IPS-NIHi11 (cell line): ENCODE results near the gene MIX23.
"Not testable (repeated sequence)": the region's sequence is repeated elsewhere in the genome, so short reads cannot be mapped to it uniquely, and the experiment has no call there.

Source experiments
- DNase-seq: peaks from one replicate; pipeline ENCODE4 v3.0.0; 2012; ENCODE audit warnings: mixed read lengths, low spot score

MIX23 gene

DNA sequence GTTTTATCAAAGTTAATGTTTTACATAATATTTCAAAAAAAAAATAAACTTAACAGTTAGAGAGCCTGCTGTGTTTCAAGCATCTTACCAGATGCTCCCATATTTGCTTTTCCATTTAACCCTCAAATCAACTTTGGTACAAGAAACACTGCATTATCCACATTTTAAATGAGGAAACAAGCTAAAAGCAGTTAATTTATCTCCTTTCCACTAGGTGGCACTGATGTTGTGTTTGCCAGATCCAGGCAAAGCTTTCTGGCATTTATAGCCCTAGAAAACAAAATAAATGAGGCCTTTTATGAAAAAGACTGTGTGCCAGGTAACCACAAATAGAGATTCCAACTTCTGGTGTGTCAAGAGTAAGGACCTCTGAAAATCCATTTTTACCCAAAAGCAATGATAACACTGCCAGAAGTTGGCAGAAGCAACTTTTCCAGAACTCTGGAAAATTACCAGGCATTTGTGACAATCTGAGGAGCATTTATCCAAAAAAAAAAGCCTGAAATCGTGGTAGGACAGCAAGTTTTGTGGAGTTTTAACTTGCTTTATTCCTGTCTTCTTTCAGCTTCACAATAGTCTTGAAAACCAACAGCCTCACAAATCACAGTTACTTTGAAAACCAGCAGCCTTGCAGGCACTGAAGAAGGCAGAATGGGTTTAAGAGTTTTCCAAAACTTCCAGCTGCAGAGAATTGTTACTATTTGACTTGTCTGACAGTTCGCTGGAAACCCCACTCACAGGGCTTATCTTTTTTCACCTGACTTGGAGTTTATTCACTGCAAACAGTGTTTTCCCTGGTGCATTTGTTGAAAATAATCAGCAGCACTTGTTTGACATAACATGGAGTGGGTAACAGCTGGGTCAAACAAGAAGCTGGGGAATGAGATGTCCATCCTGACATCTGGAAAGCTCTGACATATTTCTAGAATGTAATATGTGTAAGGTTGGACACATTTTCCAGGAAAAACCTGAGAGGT lies 10.1 kb upstream of the MIX23 start:
- DNase-seq, result peak; percentile 51

DNA sequence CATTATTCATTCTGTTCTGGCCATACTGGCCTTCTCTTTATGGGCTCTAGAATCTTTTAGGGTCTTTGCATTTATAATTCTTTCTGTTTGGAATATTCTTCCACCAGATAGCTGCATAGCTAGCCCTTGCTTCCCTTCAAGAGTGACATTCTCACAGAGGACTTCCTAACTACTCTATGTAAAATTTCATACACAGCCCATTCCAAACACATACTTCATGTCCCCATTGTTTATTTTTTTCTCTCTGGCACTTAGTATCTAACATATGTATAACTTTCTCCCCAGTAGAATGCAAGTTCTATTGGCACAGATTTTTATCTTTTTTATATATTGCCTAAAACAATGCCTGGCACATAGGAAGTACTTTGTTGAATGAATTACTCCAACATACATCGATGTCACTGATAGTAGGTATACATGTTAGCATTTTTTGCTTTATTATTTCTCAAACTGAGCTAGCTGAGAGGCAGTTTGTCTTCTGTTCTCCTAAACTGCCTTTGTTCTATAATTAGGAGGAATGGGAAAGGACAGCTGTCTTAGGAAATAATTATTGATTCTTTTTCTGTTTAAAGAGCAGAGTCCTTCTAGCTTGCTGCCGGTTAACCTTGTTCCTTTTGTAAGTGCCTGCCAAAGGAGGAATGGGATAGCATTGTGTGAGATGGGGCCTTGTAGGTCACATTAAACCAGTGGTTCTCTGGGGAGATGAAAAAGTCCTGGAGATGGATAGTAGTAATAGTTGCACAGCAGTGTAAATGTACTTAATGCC lies 8.8 kb upstream of the MIX23 start:
- DNase-seq, result no peak

GRCh38 chr3:122390665-122391064 lies 7.6 kb upstream of the MIX23 start:
- no peak for DNase-seq

DNA sequence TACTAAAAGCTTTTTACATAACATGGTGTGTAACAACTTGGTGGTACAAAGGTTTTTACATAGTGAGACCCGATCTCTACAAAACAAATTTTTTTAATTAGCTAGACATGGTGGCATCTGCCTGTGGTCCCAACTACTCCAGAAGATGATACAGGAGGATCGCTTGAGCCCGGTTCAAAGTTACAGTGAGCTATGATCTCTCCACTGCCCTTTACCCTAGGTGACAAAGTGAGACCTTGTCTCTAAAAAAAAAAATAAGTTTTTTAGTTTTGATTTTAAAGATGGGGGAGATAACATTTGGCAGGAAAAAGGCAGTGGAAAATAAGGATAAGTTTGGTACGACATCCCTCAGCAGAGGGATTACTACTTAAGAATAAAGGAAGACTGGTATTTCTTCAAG lies 6.9 kb upstream of the MIX23 start:
- DNase-seq, result no peak

GRCh38 chr3:122389197-122389596 lies 6.2 kb upstream of the MIX23 start:
- no peak for DNase-seq

DNA sequence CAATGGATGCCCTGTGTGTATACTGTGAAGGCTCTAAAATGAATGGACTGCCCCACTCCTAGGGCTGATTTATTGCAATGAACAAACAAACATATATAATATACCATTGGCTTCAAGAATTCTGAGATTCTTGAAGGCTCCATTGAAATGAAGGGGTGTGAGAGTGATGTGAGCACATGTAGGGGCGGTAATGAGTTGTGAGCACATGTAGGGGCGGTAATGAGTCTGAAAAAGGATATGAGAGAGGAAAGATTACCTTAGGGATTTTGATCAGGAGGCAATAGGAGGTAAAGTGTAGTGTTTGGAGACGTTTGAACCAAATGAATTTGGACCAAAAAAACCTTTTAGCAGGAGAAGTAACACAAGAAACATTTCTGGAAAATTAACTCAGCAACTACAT lies 4.7 kb upstream of the MIX23 start:
- DNase-seq, result no peak

DNA sequence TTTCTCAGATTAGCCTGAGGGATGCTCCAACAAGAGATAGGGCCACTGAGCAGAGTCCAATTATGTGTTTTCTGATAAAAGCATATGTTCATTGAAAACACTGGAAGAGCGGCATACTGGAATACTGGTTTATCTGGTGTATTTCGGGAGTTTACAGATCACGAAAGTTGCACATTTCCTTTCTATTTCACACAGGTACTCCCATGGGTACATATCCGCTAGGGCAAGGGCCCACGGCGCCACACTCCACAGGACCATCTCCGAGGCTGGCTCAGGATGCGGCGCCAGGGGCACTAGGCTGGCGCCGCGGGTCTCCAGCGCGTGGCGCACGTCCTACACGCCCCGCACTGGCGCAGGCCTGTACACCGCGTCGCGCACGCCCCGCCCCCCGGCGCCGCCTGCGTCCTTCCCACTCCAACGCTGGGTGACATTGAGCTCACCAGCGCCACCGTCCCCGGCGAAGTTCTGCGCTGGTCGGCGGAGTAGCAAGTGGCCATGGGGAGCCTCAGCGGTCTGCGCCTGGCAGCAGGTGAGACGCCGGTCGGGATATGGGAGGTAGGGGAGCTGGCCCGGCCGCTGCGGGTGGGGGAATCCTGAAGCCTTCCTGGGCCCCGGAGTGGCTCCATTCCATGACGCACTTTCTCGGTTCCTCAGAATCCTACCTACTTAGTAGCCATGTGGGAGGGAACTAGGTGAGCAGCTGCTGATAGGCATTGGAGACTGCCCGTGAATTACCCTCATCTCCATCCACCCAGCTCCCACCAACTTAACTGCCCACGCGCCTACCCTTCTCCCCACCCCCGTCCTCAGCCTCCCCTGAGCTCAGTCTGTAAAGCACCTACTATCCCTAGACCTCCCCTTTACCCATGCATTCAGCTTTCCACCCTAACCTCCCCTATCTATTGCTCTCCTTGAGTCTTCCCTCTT lies 1.0 kb upstream of the MIX23 start, which contains the start of gene FAM162A:
FAM162A (plus strand) TSS at position 412 of the 927 bp plus-strand sequence; CDS start at position 496, 84 bp downstream.
- peak; percentile 95 for DNase-seq

DNA sequence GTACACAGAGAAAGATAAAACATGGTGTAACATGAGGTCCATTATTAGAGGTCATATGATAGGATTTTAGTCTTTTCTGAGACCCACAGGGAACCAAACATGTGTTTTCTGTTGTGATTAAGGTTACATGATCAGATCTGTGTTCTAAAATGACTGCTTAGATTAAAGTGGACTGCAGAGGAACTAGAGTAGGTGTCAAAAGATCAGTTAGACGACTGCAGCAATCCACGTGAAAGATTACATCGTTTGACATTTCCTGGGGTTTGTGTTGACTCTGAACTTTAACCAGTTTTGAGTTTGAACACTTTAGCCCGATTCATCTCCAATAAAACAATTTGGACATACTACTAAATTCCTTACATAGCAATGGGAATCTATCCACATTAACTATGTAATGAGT lies 5.1 kb downstream of the MIX23 start:
- DNase-seq, result no peak

DNA sequence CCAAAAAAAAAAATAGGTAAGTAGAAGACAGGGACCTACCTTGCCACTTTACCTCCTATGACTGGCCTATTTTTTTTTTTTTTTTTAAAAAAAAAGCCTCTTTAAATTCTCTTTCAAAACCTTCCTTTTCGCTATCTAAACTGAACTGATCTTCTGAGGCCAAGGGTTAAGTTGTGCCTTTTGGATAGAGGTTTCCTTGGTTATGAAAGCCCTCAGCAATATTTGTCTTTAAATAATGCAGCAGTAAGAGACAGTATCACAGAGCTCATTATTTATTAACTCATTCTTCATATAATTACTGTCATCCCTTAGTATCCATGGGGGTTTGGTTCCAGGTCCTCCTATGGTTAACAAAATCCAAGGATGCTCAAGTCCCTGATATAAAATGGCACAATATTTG lies 9.0 kb downstream of the MIX23 start:
- no peak for DNase-seq

DNA sequence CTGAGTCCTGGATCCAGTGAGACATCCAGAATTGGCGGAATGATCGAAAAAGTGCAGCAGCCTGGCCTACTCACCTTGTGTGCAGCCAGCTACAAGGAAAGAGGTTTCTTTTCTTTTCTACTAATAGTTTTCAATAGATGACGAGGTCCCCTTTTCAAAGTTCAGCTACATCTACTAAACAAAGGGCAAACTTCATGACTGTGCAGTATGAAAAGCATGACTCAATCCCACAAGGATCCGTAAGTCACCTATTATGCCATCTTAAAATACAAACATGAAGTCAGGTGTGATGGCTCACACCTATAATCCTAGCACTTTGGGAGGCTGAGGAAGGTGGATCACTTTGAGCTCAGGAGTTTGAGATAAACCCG lies 16.7 kb downstream of the MIX23 start:
- DNase-seq, result no peak

- not testable (repeated sequence) for DNase-seq
Measured at GRCh38 chr3:122365582-122366378, 17.3 kb downstream of the MIX23 start.

DNA sequence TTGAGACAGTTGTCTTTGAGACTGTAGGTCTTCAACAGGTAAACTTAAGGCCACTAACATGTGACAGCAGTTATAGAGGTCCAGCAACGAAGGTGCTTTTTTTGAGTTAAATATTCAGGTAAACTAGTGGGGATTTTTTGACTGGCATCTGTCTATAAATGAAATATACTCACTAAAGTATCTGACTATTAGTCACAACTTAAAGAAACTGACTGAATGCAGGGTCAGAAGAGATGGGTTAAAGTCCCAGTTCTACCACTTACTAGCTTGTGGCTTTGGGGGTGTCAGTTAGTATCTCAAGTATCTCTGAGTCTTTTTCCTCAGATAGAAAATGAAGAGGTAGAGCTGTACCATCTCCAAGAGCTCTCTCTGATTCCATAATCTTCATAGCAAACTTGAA lies 18.0 kb downstream of the MIX23 start:
- no peak for DNase-seq

DNA sequence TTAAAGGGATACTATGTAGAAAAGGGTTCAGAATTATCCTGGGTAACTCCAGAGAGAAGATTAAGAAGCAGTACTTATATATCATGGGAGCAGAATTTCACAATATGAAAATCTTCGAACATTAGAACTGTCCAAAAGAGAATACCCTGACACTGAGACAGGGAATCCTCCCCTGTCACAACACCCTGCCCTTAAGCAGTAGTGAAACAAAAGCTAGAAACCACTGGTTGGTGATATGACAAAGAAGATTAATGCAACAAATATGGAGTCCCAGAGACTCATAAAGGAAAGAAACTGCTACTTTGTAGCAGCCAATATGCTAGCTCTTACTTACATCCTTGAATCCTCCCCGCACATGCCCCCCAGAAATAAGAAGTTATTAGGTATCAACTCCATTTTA lies 18.5 kb downstream of the MIX23 start:
- DNase-seq, result no peak

- DNase-seq, result no peak
Measured at GRCh38 chr3:122362026-122362425, 21.0 kb downstream of the MIX23 start.

- no peak for DNase-seq
Measured at GRCh38 chr3:122358703-122359032, 24.4 kb downstream of the MIX23 start.

GRCh38 chr3:122357828-122358702 lies 25.0 kb downstream of the MIX23 start:
- no peak for DNase-seq

DNA sequence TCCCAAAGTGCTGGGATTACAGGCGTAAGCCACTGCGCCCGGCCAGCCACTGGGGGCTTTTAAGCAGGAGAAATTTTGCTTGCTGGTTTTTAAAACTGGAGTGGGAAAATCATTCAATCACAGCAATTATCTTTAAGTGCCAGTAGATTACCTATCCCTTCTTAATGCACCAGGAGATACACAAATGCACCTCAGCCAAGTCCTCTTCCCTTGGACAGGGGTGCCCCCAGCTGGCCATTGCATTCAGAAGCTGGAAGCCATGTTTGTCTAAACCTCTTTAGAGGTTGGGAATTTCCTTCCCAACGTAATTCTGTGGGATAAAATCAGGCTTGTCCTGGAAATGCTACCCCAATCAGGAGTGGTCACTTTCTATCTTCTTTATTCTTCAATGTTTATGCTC lies 26.6 kb downstream of the MIX23 start:
- DNase-seq, result peak; percentile 46

- no peak for DNase-seq
Measured at GRCh38 chr3:122355612-122356011, 27.4 kb downstream of the MIX23 start.

GRCh38 chr3:122353893-122354401 lies 29.1 kb downstream of the MIX23 start:
- no peak for DNase-seq

GRCh38 chr3:122353215-122353614 lies 29.8 kb downstream of the MIX23 start:
- no peak for DNase-seq
